ENCODE results near the gene CES5A. TPM values are rescaled to one million over a fixed set of nuclear protein-coding genes. Genes with fewer than 3 reads are reported as not detected.

The CES5A gene
- total and polyA plus RNA-seq, 10 of the 15 experiments (the other 5 are each of a cell fraction or from before 2014, with no cell fraction given): 0.19 TPM; not detected in 9

DNA sequence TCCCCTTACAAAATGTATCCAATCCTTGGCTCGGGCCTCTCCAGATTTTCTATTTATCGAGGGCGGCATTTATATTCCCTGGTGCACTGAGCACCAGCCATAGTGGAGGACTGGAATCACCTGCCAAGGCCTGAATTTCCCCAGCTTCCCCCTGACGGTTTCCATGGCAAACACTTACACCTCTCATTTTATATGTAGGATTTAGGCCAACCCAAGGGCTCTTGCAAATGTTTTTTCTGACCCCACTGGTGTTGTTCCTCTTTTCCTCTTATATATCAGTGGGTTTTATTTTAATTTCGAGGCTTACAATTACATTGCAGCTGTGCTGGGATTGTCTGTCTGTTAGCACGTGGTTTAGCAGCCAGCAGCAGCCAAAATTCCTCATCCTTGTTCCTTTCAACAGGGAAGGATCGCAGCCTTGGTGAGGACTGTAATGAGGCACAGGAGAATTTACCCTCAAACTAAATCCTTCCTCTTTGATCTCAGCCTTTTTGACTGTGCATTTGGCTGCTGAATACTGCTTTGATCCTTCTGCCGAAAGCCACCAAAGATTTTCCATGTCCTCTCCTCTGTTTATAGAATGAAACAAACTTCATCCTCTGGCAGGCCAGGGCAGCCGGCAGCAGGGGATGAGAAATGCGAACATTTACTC is 26.5 kb upstream of the CES5A start:
- no peaks in the 10 kb centered on the region for H3K27me3 ChIP-seq (replicated peaks in 1 of 2; ENCODE audit: control insufficient read depth in 2 of 2, insufficient read depth in 2 of 2, low read length in 1 of 2)
- ChIA-PET RAD21 (ENCODE audit: unreplicated experiment) (no interaction called here), POLR2A (no interaction called here), CTCF (no interaction called here), SMC1A (ENCODE audit: uncharacterized antibody, unreplicated experiment) (no interaction called here)
- no TSS peak for BruUV-seq (replicated peaks)
- DNase-seq (ENCODE audit: low read depth, low spot score): no peak
- intact Hi-C loops (cut with micrococcal nuclease; ENCODE audit: unreplicated experiment) (no loop called here), in situ Hi-C loops (cut with MboI) (no loop called here)
- 25% methylated on average over 10 of the region's 10 CpGs for WGBS (ENCODE audit: insufficient coverage, insufficient replicate concordance, low lambda C conversion rate, missing lambda C conversion rate)
- no peak overlapping the region for H3K9ac ChIP-seq (ENCODE audit: control insufficient read depth, insufficient read depth, low read length)
- no peaks in the 10 kb centered on the region for H4K20me1 ChIP-seq (ENCODE audit: control insufficient read depth, insufficient read depth)
- H3K9me3 ChIP-seq (replicated peaks; ENCODE audit: control insufficient read depth, insufficient read depth, low read length): no peaks in the 10 kb centered on the region; the same call in 2 of the 3 replicates
- no peaks in the 10 kb centered on the region for H3K36me3 ChIP-seq (ENCODE audit: control insufficient read depth in 2 of 2, insufficient read depth in 2 of 2, low read length in 1 of 2)
- no peak overlapping the region for H3K4me2 ChIP-seq (ENCODE audit: control insufficient read depth, insufficient read depth)
- no peak for ATAC-seq
- H3K4me1 ChIP-seq (ENCODE audit: control insufficient read depth, insufficient read depth, low read length): no peaks in the 10 kb centered on the region; the same call in 1 of the 2 replicates
- H2AFZ ChIP-seq (ENCODE audit: control insufficient read depth, low read depth, low read length): no peak overlapping the region
- no peak for TF ChIP-seq ZSCAN29 (IDR thresholded peaks at IDR 0.05)
- TF ChIP-seq RCOR1 (conservative IDR thresholded peaks at IDR 0.05; ENCODE audit: low read depth, low read length): no peak
- no peak for TF ChIP-seq JUND (IDR thresholded peaks at IDR 0.05; ENCODE audit: low read depth, low read length)
- no peak for TF ChIP-seq RFX5 (IDR thresholded peaks at IDR 0.05; ENCODE audit: low read depth, low read length)
- TF ChIP-seq, protein P1, sequence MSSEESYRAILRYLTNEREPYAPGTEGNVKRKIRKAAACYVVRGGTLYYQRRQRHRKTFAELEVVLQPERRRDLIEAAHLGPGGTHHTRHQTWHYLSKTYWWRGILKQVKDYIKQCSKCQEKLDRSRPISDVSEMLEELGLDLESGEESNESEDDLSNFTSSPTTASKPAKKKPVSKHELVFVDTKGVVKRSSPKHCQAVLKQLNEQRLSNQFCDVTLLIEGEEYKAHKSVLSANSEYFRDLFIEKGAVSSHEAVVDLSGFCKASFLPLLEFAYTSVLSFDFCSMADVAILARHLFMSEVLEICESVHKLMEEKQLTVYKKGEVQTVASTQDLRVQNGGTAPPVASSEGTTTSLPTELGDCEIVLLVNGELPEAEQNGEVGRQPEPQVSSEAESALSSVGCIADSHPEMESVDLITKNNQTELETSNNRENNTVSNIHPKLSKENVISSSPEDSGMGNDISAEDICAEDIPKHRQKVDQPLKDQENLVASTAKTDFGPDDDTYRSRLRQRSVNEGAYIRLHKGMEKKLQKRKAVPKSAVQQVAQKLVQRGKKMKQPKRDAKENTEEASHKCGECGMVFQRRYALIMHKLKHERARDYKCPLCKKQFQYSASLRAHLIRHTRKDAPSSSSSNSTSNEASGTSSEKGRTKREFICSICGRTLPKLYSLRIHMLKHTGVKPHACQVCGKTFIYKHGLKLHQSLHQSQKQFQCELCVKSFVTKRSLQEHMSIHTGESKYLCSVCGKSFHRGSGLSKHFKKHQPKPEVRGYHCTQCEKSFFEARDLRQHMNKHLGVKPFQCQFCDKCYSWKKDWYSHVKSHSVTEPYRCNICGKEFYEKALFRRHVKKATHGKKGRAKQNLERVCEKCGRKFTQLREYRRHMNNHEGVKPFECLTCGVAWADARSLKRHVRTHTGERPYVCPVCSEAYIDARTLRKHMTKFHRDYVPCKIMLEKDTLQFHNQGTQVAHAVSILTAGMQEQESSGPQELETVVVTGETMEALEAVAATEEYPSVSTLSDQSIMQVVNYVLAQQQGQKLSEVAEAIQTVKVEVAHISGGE (CRISPR knock-in tag; IDR thresholded peaks at IDR 0.05): no peak
- no peak for TF ChIP-seq ATF7 (IDR thresholded peaks at IDR 0.05; ENCODE audit: low read depth)
- no peak for TF ChIP-seq ETV6 (conservative IDR thresholded peaks at IDR 0.05 in 1 of 2, IDR thresholded peaks at IDR 0.05 in 1 of 2; ENCODE audit: borderline replicate concordance in 1 of 2, low read depth in 1 of 2)
- TF ChIP-seq EP300 (IDR thresholded peaks at IDR 0.05; ENCODE audit: borderline replicate concordance in 1 of 2, control insufficient read depth in 1 of 2, low read depth in 2 of 2, low read length in 2 of 2): no peak
- no peak for TF ChIP-seq POLR2AphosphoS5 (IDR thresholded peaks at IDR 0.05; ENCODE audit: low read length)
- TF ChIP-seq SMC3 (IDR thresholded peaks at IDR 0.05; ENCODE audit: borderline replicate concordance, low read length): no peak
- TF ChIP-seq HCFC1 (IDR thresholded peaks at IDR 0.05; ENCODE audit: low read length): no peak
- TF ChIP-seq, protein P2, sequence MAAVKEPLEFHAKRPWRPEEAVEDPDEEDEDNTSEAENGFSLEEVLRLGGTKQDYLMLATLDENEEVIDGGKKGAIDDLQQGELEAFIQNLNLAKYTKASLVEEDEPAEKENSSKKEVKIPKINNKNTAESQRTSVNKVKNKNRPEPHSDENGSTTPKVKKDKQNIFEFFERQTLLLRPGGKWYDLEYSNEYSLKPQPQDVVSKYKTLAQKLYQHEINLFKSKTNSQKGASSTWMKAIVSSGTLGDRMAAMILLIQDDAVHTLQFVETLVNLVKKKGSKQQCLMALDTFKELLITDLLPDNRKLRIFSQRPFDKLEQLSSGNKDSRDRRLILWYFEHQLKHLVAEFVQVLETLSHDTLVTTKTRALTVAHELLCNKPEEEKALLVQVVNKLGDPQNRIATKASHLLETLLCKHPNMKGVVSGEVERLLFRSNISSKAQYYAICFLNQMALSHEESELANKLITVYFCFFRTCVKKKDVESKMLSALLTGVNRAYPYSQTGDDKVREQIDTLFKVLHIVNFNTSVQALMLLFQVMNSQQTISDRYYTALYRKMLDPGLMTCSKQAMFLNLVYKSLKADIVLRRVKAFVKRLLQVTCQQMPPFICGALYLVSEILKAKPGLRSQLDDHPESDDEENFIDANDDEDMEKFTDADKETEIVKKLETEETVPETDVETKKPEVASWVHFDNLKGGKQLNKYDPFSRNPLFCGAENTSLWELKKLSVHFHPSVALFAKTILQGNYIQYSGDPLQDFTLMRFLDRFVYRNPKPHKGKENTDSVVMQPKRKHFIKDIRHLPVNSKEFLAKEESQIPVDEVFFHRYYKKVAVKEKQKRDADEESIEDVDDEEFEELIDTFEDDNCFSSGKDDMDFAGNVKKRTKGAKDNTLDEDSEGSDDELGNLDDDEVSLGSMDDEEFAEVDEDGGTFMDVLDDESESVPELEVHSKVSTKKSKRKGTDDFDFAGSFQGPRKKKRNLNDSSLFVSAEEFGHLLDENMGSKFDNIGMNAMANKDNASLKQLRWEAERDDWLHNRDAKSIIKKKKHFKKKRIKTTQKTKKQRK (IDR thresholded peaks at IDR 0.05; ENCODE audit: low read depth, low read length): no peak
- no peak for TF ChIP-seq GABPA (IDR thresholded peaks at IDR 0.05; ENCODE audit: low read depth)
- no peaks in the 10 kb centered on the region for H3K79me2 ChIP-seq (ENCODE audit: control insufficient read depth, insufficient read depth, low read length)
- no peak for FAIRE-seq
- H3K4me3 ChIP-seq: no peak overlapping the region
- no peak overlapping the region for H3K27ac ChIP-seq (ENCODE audit: control insufficient read depth, insufficient read depth)
